Right forelimb (tissue), 1 donor: ENCODE measurements around the gene TNFSF8.

Experiments
- DNase-seq: peaks from one replicate; pipeline ENCODE4 v3.0.0-alpha.2; 2018

TNFSF8 gene, protein sequence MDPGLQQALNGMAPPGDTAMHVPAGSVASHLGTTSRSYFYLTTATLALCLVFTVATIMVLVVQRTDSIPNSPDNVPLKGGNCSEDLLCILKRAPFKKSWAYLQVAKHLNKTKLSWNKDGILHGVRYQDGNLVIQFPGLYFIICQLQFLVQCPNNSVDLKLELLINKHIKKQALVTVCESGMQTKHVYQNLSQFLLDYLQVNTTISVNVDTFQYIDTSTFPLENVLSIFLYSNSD

DNA sequence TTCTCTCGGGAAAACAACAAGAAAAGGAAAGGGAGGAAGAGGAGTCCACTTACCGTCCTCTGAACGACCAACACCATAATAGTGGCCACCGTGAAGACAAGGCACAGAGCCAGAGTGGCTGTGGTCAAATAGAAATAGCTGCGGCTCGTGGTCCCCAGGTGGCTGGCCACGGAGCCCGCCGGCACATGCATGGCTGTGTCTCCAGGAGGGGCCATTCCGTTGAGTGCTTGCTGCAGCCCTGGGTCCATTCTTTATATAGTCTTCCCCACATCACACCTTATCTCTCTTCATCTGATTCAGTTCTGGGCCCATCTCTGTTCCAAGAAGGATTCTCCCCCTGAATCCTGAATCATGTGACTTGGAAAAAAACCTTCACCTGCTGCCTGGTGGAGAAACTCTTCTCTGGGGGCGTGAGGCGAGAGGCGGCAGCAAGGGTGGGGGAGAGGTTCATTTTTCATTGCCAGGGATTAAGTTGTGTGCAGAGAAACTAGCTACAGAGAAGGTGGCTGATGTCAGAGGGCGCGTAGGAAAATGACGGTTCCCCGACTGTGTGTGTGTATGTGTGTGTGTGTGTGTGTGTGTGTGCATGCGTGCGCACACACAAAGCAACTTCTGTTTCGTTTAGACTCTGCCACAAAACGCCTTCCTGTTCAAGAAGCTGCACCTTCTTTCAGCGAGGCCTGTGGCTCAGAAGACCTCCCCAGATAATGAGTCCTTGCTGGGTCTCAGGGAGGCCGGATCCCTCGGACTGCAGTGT is at the start of gene TNFSF8:
Gene TNFSF8 (minus strand): TSS at position 536 of the 757 bp plus-strand sequence. CDS start 288 bp downstream, at position 248.
- DNase-seq: no peak

DNA sequence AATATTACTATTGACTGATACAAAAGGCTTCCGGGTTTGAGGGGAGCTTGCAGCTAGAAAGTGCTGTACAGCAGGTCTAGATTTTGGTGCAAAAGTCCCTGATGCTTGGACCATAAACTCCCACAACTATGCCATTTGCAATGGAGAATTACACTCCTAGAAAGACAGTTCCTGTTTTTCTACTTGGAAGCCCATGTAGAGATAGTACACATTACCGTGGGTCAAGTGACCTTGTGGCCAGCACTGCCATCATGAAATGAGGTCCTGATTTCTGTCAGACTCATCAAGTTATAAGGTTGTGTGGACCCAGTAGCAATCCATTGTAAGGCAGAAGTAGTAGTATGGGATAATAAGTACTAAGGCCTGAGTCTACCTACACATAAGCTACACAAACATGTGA is 42.8 kb upstream of the TNFSF8 start:
- no peak for DNase-seq

DNA sequence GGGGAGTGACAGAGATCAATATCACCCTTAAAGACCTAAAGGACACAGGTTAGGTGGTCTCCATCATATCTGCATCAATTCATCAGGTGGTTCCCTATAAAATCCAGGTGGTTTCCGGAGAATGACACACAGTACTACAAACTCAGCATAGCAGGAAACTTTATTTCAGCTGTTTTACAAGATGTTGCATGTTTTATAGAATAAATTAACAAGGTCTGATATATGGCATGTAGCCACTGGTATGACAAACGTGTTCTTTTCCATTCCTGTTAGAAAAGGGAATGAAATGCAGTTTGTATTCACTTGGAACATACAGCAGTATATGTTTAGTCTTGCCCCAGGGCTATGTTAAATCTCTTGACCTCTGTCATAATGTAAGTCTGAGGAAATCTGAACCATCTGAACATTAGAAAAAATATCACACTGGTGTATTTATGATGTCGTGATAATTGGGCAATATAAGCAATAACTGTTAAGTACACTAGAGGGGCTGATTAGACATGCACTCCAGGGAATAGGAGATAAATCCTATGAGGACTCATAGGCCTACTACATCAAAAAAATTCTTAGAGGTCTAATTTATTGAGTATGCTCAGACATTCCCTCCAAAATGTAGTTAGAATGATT is 42.2 kb upstream of the TNFSF8 start:
- no peak for DNase-seq

DNA sequence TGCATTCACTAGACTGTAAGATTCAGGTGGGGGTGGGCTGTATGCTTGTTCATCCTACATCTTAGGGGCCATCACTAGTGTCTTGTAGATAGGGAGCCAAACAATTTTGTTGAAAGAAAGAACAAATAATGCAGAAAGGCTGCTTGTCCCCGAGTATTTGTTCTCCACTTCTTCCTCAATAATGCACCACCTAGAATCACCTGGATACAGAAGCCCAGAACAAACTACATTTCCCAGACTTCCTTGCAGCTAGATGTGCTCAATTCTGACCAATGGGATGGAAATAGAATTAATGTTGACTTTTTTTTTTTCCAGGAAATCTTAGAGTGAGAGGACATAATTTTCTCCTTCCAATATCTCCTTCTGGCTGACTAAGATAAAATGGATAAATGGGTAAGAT is 38.9 kb upstream of the TNFSF8 start:
- DNase-seq: no peak

DNA sequence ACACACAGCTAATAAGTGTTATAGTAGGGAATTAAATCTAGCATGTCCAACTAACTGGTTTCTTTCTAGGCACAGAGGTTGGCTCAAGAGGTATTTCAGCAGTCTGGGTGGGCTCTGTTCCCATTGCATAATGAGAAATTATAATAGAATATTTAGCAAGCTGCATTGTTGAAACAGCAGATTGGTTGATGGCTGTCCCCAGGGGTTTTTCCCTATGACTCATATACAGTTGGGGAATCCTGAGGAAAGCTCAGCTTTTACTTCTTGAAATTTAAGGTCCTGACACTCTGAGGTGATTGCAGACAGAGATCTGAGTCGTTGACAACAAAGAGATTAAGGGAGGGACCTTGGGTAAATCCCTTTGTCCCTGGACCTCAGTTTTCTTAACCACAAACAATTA is 38.3 kb upstream of the TNFSF8 start:
- DNase-seq: no peak

DNA sequence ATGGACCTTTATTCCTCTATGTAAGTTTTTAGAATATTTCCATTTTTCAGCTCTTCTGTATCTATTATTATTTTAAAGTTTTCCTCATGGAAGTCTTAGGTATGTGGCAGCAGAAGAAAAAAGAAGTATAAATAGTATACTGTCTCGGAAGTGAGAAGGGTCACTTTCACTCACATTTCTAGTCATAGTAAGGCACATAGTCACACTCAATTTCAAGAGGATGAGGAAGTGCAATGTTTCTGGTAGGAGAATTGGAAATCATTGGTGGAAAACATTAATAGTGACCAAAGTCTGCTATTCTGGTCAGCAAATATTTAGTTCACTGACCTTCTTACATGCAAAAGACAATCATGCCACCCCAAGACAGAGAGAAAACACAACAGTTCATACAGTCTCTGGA is 35.2 kb upstream of the TNFSF8 start:
- DNase-seq: no peak

DNA sequence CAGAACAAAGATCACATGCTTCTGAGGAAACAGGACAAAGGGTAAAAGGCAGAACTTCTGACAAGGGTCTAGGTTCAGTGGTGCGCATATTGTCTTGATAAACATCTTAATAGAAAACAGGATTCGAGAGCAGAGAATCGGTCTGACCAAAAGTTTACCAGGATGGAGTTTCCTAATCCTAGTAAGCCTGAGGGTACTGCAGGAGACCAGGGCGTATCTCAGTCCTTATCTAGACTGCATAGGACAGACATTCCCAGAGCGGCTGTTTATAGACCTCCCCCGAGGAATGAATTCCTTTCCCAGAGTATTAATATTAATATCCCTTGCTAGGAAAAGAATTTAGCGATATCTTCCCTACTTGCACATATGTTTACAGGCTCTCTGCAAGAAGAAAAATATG is 32.4 kb upstream of the TNFSF8 start:
- DNase-seq: no peak

DNA sequence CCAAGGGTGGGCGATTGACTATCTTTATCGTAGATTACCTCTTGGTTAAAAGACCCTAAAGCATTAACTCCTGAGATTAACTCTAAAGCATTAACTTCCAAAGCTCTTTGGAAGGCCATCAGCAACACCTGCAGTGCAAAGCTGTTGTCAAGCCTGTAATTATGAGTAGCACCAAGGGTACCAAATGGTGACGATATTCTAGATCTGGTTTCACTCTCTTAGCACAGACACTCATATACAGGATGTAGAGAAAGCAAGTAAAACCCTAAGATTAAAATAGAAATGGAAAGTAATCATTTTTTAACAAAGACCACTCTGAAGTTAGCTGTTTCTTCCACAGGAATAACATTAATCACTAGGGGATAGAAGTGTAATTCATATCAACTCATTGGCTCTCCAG is 29.9 kb upstream of the TNFSF8 start:
- no peak for DNase-seq

DNA sequence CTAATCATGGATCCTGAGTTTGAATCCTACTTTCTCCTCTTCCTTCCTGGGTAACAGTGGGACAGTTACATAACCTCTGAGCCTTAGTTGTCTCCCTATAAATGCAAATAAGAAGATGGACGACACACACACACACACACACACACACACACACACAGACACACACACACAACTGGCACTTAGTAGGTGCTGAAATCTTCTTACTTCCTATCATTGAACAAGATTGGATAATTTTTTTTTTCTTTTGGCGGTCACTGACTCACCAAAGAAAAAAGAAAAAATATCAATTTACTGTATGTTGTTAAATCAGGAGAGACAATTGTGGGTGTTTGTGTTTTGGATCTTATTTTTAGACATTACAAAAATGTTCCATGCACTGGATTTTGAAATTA is 28.4 kb upstream of the TNFSF8 start:
- DNase-seq: no peak

DNA sequence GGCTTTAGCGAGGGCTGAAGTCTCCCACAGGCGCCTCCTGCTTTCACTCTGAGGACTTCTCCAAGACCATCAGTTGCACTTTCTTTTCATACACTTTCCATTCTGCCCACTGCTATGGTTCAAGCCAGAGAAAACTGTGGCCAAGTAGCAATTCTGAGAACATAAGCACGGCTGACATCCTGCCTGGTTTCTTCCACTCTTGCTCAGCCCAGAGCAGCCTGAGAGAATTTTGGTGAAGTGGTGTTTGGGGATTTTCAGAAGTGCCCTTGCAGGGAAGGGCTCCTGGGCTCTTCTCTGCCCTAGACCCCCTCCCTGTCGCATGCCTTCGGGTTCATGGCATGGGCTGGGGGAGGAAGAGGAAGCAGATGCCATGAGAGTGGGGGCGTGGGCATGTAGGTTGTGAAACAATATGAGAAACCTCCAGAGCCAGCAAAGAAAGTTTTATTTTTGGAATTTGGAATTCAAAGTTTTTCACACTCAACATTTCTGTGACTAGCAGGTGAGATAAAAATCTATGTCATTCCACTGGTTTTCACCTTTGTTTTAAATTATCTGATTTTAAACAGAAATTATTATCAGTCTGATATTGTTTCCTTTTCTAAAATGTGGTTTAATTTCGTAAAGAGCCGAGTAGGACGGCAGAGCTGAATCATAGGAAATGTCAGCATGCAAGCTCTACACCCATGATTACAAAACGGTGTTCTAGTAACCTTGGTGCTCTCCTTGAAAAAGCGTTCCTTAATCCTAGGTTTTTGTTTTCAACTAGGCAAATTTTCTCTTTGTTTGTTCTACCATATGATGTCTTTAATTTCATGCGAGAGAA is 27.8 kb upstream of the TNFSF8 start:
- no peak for DNase-seq

DNA sequence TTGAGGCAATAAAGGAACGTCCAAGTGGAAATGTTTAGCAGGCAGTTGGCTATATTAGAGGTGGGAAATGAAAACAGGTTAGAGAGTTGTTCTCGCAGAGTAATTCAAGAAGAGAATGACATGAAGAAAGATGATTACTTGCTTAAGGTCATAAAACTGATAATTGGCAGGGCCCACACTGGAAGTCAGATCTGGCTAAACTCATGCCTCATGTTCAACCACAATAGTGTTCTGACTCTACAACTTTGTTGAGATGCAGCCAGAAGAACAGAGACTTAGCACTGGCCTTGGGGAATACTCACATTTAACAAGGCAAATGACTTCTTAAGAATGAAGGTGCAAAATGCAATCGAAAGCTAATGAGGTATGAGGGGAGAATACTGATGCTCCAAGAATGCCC is 27.2 kb upstream of the TNFSF8 start:
- no peak for DNase-seq

DNA sequence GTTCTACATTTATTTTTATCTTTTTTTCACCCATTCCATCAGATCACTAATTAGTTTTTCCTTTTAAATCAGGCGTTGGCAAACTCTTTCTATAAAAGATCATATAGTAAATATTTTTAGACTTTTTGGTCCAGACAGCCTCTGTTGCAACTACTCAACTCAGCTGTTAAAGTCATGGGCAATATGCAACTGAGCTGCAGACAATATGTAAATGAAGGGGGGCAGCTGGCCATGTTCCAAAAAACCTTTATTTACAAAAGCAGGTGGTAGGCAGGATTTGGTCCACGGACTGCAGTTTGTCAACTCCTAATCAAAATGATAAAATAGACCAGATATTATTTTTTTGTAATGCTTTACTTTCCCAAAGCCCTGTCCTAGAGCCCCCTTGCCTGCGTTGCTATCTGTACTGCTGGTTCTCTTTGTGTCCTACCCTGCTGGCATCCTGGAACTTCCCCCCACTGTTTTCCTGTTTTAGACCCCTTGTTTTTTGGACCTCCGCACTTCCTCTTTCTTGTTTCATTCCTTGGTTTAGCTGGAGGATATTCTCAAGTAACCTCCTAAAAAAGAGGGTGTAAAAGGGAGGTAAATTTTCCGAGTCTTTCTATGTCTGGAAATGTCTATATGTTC is 24.7 kb upstream of the TNFSF8 start:
- DNase-seq: no peak

DNA sequence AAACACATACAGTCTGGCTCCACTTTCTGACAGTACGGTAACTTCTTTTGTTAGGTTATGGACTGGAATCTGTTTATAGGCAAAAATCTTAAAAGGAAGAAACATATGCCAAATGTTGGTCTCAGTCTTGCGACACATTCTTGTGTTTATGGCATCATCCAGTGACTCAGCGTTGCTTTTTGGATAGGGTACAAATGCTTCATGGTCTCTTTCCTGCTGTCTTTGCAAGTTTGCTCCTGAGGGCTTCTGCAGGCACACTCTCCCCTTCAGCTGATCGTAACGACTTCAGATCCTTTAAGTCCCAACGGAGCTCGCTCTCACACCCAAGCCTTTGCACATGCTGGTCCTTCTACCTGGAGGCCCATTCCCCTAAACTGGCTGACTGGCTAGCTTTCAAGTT is 23.6 kb upstream of the TNFSF8 start:
- no peak for DNase-seq

DNA sequence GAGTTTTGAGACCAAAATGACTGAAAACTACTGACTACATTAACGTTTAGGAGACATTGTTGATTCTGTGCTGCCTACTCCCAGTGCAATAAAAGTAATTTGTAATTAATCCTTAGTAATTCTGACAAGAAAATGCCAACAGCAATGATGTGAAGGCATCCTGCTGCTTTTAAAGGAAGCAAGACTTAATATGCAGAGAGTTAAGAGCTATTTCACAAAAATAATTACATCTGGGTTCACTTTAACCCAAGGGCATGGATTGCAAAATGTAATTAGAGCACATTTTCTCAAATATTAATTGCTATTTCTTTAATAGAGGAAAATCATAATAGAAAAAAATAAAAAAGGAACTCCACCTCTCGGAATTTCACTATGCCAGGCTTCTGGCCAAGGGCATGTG is 22.7 kb upstream of the TNFSF8 start:
- DNase-seq: no peak

DNA sequence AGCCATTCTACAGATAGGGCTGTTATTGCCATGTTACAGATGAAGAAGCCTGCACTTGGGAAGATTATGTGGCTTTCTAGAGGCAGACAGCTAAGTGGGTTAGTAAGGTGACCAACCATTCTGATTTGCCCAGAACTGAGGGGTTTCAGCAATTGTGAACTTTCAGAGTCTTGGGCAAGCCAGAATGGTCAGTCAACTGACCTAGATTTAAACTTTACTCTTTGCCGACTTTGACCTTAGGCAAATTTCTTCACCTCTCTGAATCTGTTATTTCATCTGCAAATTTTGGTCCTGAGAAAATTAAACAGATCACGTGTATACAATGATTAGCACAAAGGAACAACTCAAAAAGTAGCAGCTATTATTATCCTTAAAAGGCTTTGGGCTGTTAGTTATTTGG is 20.4 kb upstream of the TNFSF8 start:
- no peak for DNase-seq

DNA sequence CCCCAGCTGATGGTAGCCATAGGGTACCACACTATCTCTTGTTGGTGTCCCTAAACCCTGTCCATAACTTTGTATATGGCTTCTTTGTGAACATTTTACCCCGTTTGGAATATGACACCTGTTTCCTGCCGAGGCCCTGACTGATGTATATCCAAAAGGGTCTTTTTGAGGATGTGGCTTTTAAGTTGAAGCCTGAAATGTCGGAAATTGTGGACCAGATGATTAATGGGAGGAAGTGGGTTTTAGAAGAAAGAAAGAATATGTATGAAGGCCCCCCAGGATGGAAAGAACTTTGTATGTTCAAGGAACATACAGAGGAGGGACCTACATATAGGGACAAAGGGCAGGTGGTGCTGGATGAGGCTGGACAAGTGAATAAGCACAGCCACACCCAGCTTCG is 16.7 kb upstream of the TNFSF8 start:
- DNase-seq: no peak

DNA sequence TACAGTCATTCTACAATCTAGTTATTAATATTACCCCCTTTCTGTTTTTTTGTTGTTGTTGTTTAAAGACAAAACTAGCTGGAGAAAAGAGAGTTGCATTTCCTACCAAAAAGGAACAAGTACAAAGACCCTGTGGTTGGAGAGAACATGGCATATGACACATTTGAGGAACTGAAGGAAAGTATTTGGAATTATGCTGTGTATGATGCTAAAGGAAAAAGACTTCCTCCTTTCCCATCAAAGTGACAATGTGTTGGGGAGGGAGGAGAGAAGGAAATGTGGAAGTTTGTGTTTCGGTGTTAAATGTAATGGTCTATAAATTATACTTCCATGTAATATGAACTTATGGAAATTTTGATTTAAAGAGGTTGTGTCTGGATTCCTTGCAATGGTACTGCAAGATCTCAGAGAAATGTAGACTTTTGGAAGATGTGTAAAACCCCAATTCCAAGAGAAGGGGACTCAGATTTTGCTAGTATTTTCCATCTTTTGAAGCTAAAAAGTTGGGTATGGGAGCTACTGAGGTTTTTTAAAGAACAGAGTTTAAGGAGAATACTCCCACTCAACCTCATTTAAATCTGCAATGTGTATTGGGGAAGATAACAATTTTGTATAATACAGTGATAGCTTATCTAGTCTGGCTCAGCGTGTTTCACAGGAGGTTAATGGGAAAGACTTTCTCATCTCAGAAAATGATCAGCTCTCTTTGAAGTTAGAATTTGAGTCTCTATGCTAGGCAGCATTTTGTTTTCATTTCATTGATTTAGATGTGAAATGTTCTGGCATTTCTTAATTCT is 15.4 kb upstream of the TNFSF8 start:
- no peak for DNase-seq

DNA sequence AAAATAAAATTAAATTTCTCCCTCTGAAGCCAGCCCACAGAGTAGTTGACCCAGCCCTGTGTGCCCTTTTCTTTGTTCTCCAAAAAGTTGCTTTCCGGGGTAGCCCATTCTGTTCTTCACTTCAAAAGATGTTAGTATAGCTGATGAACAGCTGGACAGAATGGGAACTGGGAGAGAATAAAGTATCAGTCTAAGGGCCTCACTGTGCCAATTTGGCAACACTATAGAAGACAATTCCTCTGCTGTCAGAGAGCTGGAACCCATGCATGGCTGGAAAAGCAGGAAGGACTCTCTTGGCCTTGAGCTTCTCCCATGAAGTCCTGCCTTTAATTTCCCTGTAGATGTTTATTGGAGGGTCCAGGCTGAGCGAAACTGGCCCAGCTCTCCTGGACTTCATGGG is 11.0 kb upstream of the TNFSF8 start:
- DNase-seq: no peak

DNA sequence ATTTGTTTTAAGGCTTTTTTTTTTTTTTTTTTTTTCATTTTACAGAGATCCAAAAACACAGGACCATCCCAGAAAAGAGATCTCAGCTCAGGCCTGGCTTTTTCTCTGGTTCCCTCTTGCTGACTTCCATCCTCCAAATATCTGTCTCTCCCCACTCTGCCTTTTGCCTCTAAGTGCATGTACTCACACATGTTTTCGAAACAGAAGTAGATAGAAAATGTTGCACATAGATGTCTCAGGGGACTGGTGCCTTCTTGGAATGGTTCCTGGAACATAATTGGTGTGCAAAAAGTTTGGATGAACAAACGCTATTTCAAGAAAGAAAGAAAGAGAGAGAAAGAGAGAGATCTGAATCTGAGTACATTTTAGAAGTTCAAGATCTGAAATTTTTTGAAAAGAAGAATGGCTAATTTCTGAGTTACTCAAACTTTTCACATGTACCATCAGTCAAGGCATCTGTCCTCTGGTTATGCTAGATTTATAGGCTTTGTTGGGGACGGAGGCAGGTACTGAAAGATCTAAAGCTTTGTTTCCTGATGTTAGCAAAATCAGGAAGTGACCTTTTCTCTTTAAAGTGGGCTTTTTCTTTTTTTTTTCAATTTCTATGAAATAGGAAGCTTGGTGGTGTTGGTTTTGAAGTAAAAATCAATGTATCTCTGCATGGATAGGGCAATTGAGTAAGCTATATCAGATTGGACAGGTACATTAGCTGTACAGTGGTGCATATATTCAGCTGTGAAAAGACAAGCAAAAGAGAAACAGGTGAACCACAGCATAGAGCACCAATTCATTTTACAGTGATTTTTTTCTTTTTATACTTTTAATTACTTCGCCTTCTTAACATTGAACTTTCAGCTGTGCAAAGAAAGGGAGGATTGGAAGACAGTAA is 8.5 kb upstream of the TNFSF8 start:
- no peak for DNase-seq

DNA sequence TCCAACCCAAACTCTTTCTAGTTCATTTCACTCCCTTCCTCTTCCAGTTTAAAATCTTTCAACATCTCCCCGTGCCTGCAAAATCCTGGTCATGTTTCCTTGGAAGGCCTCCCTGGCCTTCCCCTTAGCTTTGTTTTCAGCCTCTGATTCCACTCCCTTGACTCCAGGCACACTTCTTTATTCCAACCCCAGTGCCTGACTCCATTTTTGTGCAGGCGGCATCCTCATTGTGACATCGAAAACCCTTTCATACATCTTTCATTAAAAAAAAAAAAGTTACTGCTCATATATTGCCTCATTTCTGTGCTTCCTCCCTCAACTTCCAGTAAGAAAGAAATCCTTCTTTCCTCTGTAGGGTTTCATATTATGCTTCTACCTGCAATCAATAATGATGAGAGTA is 7.1 kb upstream of the TNFSF8 start:
- DNase-seq: no peak

DNA sequence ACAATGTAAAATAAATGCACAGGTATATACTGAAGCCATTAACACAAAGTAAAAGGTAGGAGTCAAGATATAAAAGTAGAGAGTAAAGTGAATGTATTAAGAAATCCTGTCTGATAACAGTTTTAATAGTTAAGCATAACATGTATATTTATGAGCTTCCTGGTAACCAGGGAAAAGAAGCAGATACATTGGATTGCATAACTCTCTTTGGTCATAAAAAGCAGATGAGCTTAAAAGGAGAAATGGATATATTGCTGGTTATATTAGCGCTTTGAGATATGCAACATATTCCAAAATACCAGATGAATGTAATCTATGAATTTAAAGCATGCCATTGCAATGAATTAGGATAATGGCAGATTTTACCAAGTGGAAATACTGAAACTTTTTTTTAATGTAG is 6.2 kb upstream of the TNFSF8 start:
- no peak for DNase-seq
